HL-60 (cell line): ENCODE measurements around the gene SUPT20HL1.

ENCODE experiments used
- DNase-seq, 2 experiments: peaks; one replicate each; pipeline ENCODE4 v3.0.0-alpha.2; 2010 to 2020; ENCODE audit warnings: low read depth in 1 of 2, low spot score in 1 of 2
- H3K27ac ChIP-seq: fragments of 250-450 bp; sonication (Bioruptor Pico); replicated peaks from 2 replicates; pipeline ENCODE4 v1.5.1; 2020; ENCODE audit warnings: mild to moderate bottlenecking, moderate library complexity
- H3K27me3 ChIP-seq: fragments of 250-450 bp; sonication (Bioruptor Pico); 2 replicates; pipeline ENCODE4 v1.5.1; 2021; ENCODE audit warnings: mild to moderate bottlenecking, moderate library complexity; ENCODE audit not compliant: insufficient read depth, poor library complexity, severe bottlenecking
- H3K4me3 ChIP-seq: replicated peaks from 2 replicates; pipeline ENCODE4 v1.5.1; 2011; ENCODE audit warnings: mild to moderate bottlenecking, control low read depth, low read length; ENCODE audit not compliant: insufficient read depth
- CTCF ChIP-seq: IDR thresholded peaks from one replicate; pipeline ENCODE4 v1.5.1; 2011; ENCODE audit warnings: low read length, control low read depth, inconsistent platforms; ENCODE audit not compliant: insufficient read depth
- GABPA ChIP-seq: IDR thresholded peaks from 2 replicates; pipeline ENCODE4 v1.6.1; 2012; ENCODE audit warnings: low read depth
- POLR2AphosphoS5 ChIP-seq: IDR thresholded peaks from 2 replicates; pipeline ENCODE4 v1.6.1; 2012; ENCODE audit warnings: low read depth
- REST ChIP-seq: IDR thresholded peaks from 2 replicates; pipeline ENCODE4 v1.6.1; 2012; ENCODE audit warnings: low read depth; ENCODE audit not compliant: insufficient replicate concordance
- SPI1 ChIP-seq: IDR thresholded peaks from 2 replicates; pipeline ENCODE4 v1.6.1; 2012; ENCODE audit warnings: low read depth, mild to moderate bottlenecking, borderline replicate concordance

The SUPT20HL1 gene

GRCh38 chrX:24391389-24391788 lies 30.9 kb downstream of the SUPT20HL1 start:
- H3K27me3 ChIP-seq: peaks cover 4% of the 10 kb centered on the region
- TF ChIP-seq SPI1 (no peak), CTCF (no peak), POLR2AphosphoS5 (no peak), REST (no peak), GABPA (no peak)
- H3K4me3 ChIP-seq: no peak overlapping the region
- DNase-seq: no peak
- no peak overlapping the region for H3K27ac ChIP-seq

GRCh38 chrX:24391843-24392242 lies 31.4 kb downstream of the SUPT20HL1 start:
- no peak overlapping the region for H3K4me3 ChIP-seq
- H3K27ac ChIP-seq: no peak overlapping the region
- no peak for TF ChIP-seq GABPA
- no peak for TF ChIP-seq SPI1
- TF ChIP-seq CTCF: no peak
- no peak for TF ChIP-seq POLR2AphosphoS5
- no peak for TF ChIP-seq REST
- no peak for DNase-seq
- peaks cover 4% of the 10 kb centered on the region for H3K27me3 ChIP-seq

- no peak for TF ChIP-seq POLR2AphosphoS5
- no peak for TF ChIP-seq REST
- TF ChIP-seq GABPA: no peak
- no peak for TF ChIP-seq SPI1
- no peak for TF ChIP-seq CTCF
- Histone ChIP-seq H3K4me3 (no peak overlapping the region), H3K27me3 (peaks cover 4% of the 10 kb centered on the region), H3K27ac (no peak overlapping the region)
- DNase-seq: no peak
Measured at GRCh38 chrX:24392709-24393108, 32.3 kb downstream of the SUPT20HL1 start.
